Endothelial cell of umbilical vein (primary cell): ENCODE data around the gene BCAS3. TPM values are rescaled to one million over a fixed set of nuclear protein-coding genes. Genes with fewer than 3 reads are reported as not detected.

Experiments
- BruUV-seq: library from RNA; stranded (reverse); fragments of 400-500 nt; replicated peaks from 2 replicates; lab custom pipeline; 2021; lab: Mats Ljungman, UMichigan
- CTCF ChIA-PET: fragments of 300-600, 350-600 bp; sonication (Branson Sonifier 250); formaldehyde crosslinking; loops from one replicate; lab custom pipeline; 2021; ENCODE audit warnings: antibody characterized with exemption, inconsistent platforms; lab: Charles Lee
- POLR2A ChIA-PET: fragments of 300-600, 350-600 bp; sonication (Branson Sonifier 250); formaldehyde crosslinking; loops from one replicate; lab custom pipeline; 2021; ENCODE audit warnings: antibody characterized with exemption, inconsistent platforms; lab: Charles Lee
- DNase-seq: peaks from one replicate; pipeline ENCODE4 v3.0.0-alpha.2; 2011; ENCODE audit warnings: low read depth, low spot score
- FAIRE-seq: peaks from 2 replicates; lab custom pipeline; 2011; peaks lifted over from hg19 to GRCh38; lab: Jason Lieb, UNC
- H2AFZ ChIP-seq: 2 replicates; pipeline ENCODE4 v1.6.0; 2012; ENCODE audit warnings: low read depth, low read length, control low read depth, inconsistent platforms
- H3K27ac ChIP-seq: 2 replicates; pipeline ENCODE4 v1.5.1; 2011; ENCODE audit warnings: low read depth, mild to moderate bottlenecking, control low read depth, low read length, moderate library complexity; ENCODE audit not compliant: insufficient read depth
- H3K27me3 ChIP-seq, 2 experiments: 2 replicates each; pipeline versions ENCODE4 v1.6.0 to v1.6.1; 2011; ENCODE audit warnings: low read length in 2 of 2, mixed read lengths in 1 of 2; ENCODE audit not compliant: control insufficient read depth in 2 of 2, insufficient read depth in 2 of 2
- H3K36me3 ChIP-seq, 2 experiments: 2 replicates in 1 of 2; 3 replicates in 1 of 2; pipeline ENCODE4 v1.5.1; 2011; ENCODE audit warnings: low read length in 2 of 2, mild to moderate bottlenecking in 1 of 2, moderate library complexity in 1 of 2; ENCODE audit not compliant: control insufficient read depth in 2 of 2, insufficient read depth in 2 of 2; ENCODE audit errors: extremely low read depth in 1 of 2
- H3K4me1 ChIP-seq: 3 replicates; pipeline ENCODE4 v1.5.1; 2011; ENCODE audit warnings: mild to moderate bottlenecking, low read length; ENCODE audit not compliant: control insufficient read depth, insufficient read depth; ENCODE audit errors: extremely low read depth
- H3K4me2 ChIP-seq: 2 replicates; pipeline ENCODE4 v1.6.1; 2011; ENCODE audit warnings: low read length, control low read depth, mixed read lengths; ENCODE audit not compliant: insufficient read depth
- H3K4me3 ChIP-seq, 3 experiments: fragments of 200-600 bp in 1 of 3; sonication (generic), shearing (Covaris generic) in 1 of 3; replicated peaks in 1 of 3; 2 replicates each; pipeline ENCODE4 v1.5.1; 2011 to 2016; ENCODE audit warnings: control low read depth in 3 of 3, low read length in 3 of 3, mild to moderate bottlenecking in 2 of 3, inconsistent platforms in 1 of 3, low read depth in 1 of 3, moderate library complexity in 1 of 3; ENCODE audit not compliant: insufficient read depth in 1 of 3
- H3K79me2 ChIP-seq: 2 replicates; pipeline ENCODE4 v1.6.0; 2012; ENCODE audit warnings: low read length, inconsistent platforms; ENCODE audit not compliant: control insufficient read depth, insufficient read depth
- H3K9ac ChIP-seq: replicated peaks from 2 replicates; pipeline ENCODE3; 2011; ENCODE audit warnings: low read length, control low read depth; ENCODE audit not compliant: insufficient read depth; ENCODE audit errors: extremely low read depth
- H3K9me1 ChIP-seq: replicated peaks from 3 replicates; pipeline ENCODE4 v1.6.0; 2011; ENCODE audit warnings: mild to moderate bottlenecking, low read length; ENCODE audit not compliant: control insufficient read depth, insufficient read depth; ENCODE audit errors: extremely low read depth
- H3K9me3 ChIP-seq: replicated peaks from 2 replicates; pipeline ENCODE4 v1.5.1; 2012; ENCODE audit warnings: low read length, inconsistent platforms; ENCODE audit not compliant: control insufficient read depth, insufficient read depth
- H4K20me1 ChIP-seq: replicated peaks from 2 replicates; pipeline ENCODE3; 2011; ENCODE audit warnings: mild to moderate bottlenecking, low read length; ENCODE audit not compliant: control insufficient read depth, insufficient read depth; ENCODE audit errors: extremely low read depth
- EZH2 ChIP-seq: IDR thresholded peaks from 2 replicates; pipeline ENCODE4 v1.6.1; 2012; ENCODE audit warnings: borderline replicate concordance, low read depth, mild to moderate bottlenecking, moderate library complexity, low read length, inconsistent platforms; ENCODE audit not compliant: severe bottlenecking
- FOS ChIP-seq: IDR thresholded peaks from 2 replicates; pipeline ENCODE4 v1.6.1; 2011; ENCODE audit warnings: mild to moderate bottlenecking, low read length, moderate library complexity, borderline replicate concordance; ENCODE audit not compliant: insufficient read depth
- GATA2 ChIP-seq: IDR thresholded peaks from 2 replicates; pipeline ENCODE4 v1.7.0; 2011; ENCODE audit warnings: low read depth, mild to moderate bottlenecking, moderate library complexity, mixed read lengths, low read length; ENCODE audit not compliant: insufficient read length, insufficient read depth
- JUN ChIP-seq: IDR thresholded peaks from 2 replicates; pipeline ENCODE4 v1.6.1; 2011; ENCODE audit warnings: borderline replicate concordance, low read depth; ENCODE audit not compliant: insufficient read length, insufficient read depth
- MYC ChIP-seq: IDR thresholded peaks from one replicate; pipeline ENCODE4 v1.6.1; 2011; ENCODE audit warnings: mild to moderate bottlenecking, low read depth, low read length
- POLR2A ChIP-seq: IDR thresholded peaks from 2 replicates; pipeline ENCODE4 v1.6.1; 2012; ENCODE audit warnings: low read depth, mild to moderate bottlenecking, control low read depth, low read length
- POLR2AphosphoS5 ChIP-seq: IDR thresholded peaks from 2 replicates; pipeline ENCODE4 v1.6.1; 2012; ENCODE audit warnings: low read depth, mild to moderate bottlenecking, control low read depth, low read length, moderate library complexity; ENCODE audit not compliant: insufficient read depth
- dilution Hi-C: fragments of 300-500 bp; cut with MboI; formaldehyde crosslinking; loops from one replicate; pipeline ENCODE4 v1.15.0; 2019; ENCODE audit warnings: low sequenced_read_pairs; ENCODE audit not compliant: extremely low pct_ligation_motif_present
- intact Hi-C: fragments of 100-400 bp; cut with micrococcal nuclease; formaldehyde crosslinking; loops from one replicate; pipeline ENCODE4 v1.10.0; 2022
- polyA plus RNA-seq, 4 experiments: library from polyadenylated mRNA; depleted of rRNA in 3 of 4; stranded (reverse) in 3 of 4; unstranded in 1 of 4; fragments of >200 nt; gene quantifications; 2 replicates each; pipeline versions ENCODE4 v1.2.1 to v1.2.3, GENCODE V29; 2011 to 2012; ENCODE audit warnings: missing spikeins in 1 of 4
- total RNA-seq: library from RNA; stranded (reverse); gene quantifications from 2 replicates; pipeline ENCODE4 v1.2.3, GENCODE V29; 2021
- TF ChIP-seq, protein P1 (sequence below): IDR thresholded peaks from 2 replicates; pipeline ENCODE4 v1.6.1; 2011; ENCODE audit not compliant: insufficient read depth, insufficient read length
- TF ChIP-seq, protein P2 (sequence below), 2 donors: IDR thresholded peaks; 1 replicate in 1 of 2; 2 replicates in 1 of 2; pipeline ENCODE4 v1.5.1; 2011; ENCODE audit warnings: low read length in 2 of 2, mild to moderate bottlenecking in 2 of 2, moderate library complexity in 2 of 2, control low read depth in 1 of 2, inconsistent platforms in 1 of 2, low read depth in 1 of 2; ENCODE audit not compliant: insufficient read depth in 1 of 2; ENCODE audit errors: extremely low read depth in 1 of 2

The BCAS3 gene
- total and polyA plus RNA-seq, 2 donors (not counting 3 experiments of a cell fraction or from before 2014, with no cell fraction given), result 8.2 to 16.0 TPM

DNA sequence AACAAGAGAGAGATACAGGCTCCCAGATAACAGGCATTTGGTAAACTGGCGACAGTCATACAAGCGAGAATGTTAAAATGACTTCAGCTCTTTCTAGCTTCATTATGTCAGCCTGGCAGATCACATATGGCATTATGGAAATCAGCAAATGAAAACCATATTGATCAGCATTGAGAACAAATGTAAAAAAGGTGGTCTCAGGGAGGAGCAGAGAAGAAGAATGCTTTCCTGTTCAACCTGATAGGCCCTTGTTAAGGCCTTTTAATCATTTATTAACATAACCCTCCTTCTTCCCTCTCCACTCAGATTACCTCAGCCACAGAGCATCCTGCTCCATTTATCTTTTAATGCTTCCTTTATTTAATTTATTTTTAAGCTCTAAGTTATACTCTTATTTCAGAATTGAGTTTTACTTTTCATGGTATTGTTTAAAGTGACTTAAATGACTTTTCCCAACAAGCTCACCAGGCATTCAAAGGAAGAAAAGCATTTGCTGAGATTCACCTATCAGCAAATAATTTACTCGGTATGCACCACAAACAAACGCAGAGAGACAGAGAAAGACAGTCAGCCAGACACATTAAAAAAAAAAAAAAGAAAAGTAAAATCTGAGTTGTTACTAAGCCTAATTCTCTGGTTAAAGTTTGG lies 478.1 kb downstream of the BCAS3 start:
- Histone ChIP-seq H3K36me3 (no peaks in the 10 kb centered on the region), H3K79me2 (no peaks in the 10 kb centered on the region), H3K4me2 (no peak overlapping the region), H4K20me1 (no peaks in the 10 kb centered on the region), H3K9me3 (no peaks in the 10 kb centered on the region), H3K27me3 (no peaks in the 10 kb centered on the region), H3K4me1 (no peaks in the 10 kb centered on the region), H3K4me3 (no peak overlapping the region), H3K9me1 (no peaks in the 10 kb centered on the region), H3K9ac (no peak overlapping the region), H3K27ac (no peak overlapping the region), H2AFZ (no peak overlapping the region)
- dilution Hi-C loops (no loop called here), intact Hi-C loops (no loop called here)
- CTCF ChIA-PET, result interaction anchor here (1.2 kb wide), 1 partner anchor 9 kb away, joined by 4 read pairs; no protein-coding TSS in a partner anchor
- POLR2A ChIA-PET, result no interaction called here
- no TSS peak for BruUV-seq
- FAIRE-seq (no peak), DNase-seq (no peak)
- TF ChIP-seq EZH2 (no peak), JUN (no peak), POLR2A (no peak), GATA2 (no peak), POLR2AphosphoS5 (no peak), FOS (no peak), MYC (no peak)
- TF ChIP-seq, protein P1, sequence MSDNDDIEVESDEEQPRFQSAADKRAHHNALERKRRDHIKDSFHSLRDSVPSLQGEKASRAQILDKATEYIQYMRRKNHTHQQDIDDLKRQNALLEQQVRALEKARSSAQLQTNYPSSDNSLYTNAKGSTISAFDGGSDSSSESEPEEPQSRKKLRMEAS, result no peak
- TF ChIP-seq, protein P2, sequence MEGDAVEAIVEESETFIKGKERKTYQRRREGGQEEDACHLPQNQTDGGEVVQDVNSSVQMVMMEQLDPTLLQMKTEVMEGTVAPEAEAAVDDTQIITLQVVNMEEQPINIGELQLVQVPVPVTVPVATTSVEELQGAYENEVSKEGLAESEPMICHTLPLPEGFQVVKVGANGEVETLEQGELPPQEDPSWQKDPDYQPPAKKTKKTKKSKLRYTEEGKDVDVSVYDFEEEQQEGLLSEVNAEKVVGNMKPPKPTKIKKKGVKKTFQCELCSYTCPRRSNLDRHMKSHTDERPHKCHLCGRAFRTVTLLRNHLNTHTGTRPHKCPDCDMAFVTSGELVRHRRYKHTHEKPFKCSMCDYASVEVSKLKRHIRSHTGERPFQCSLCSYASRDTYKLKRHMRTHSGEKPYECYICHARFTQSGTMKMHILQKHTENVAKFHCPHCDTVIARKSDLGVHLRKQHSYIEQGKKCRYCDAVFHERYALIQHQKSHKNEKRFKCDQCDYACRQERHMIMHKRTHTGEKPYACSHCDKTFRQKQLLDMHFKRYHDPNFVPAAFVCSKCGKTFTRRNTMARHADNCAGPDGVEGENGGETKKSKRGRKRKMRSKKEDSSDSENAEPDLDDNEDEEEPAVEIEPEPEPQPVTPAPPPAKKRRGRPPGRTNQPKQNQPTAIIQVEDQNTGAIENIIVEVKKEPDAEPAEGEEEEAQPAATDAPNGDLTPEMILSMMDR (IDR thresholded peaks at IDR 0.05; ENCODE audit: extremely low read depth in 1 of 2, insufficient read depth in 1 of 2, low read depth in 1 of 2, low read length in 2 of 2), result no peak
